Anterior cingulate cortex (tissue), 58 donors: ENCODE measurements around the gene AFF1.
"Not testable (repeated sequence)": the region's sequence is repeated elsewhere in the genome, so short reads cannot be mapped to it uniquely, and the experiment has no call there.

Experiments
- DNase-seq, 58 donors: peaks; one replicate each; lab custom pipeline; 2025; lab: John Stamatoyannopoulos, UW

Gene AFF1

GRCh38 chr4:87030755-87031441 is 96.1 kb downstream of the AFF1 start:
- DNase-seq, result peak in 5 of 58 donors; percentile 19 to 35 (median 26)

- peak in 1 of 58 donors; percentile 29 for DNase-seq
Measured at GRCh38 chr4:87031920-87032319, 97.1 kb downstream of the AFF1 start.

GRCh38 chr4:87032884-87033533 is 98.2 kb downstream of the AFF1 start:
- peak in 1 of 58 donors; percentile 59 for DNase-seq

GRCh38 chr4:87033902-87034301 is 99.1 kb downstream of the AFF1 start:
- DNase-seq, result no peak

- no peak for DNase-seq
Measured at GRCh38 chr4:87034527-87034926, 99.7 kb downstream of the AFF1 start.

GRCh38 chr4:87035881-87036509 is 101.2 kb downstream of the AFF1 start:
- DNase-seq, result peak in 1 of 58 donors; percentile 27

GRCh38 chr4:87036713-87037112 is 101.9 kb downstream of the AFF1 start:
- DNase-seq, result no peak

- DNase-seq, result not testable (repeated sequence)
Measured at GRCh38 chr4:87037171-87037570, 102.4 kb downstream of the AFF1 start.

- DNase-seq, result no peak
Measured at GRCh38 chr4:87037671-87038334, 103.0 kb downstream of the AFF1 start.

- DNase-seq, result peak in 52 of 58 donors; percentile 11 to 87 (median 62)
Measured at GRCh38 chr4:87038837-87039615, 104.2 kb downstream of the AFF1 start.

GRCh38 chr4:87041141-87041540 is 106.3 kb downstream of the AFF1 start:
- DNase-seq, result no peak

GRCh38 chr4:87042221-87042620 is 107.4 kb downstream of the AFF1 start:
- DNase-seq, result no peak

- no peak for DNase-seq
Measured at GRCh38 chr4:87042986-87043820, 108.4 kb downstream of the AFF1 start.

GRCh38 chr4:87044511-87045233 is 109.9 kb downstream of the AFF1 start:
- DNase-seq, result no peak

- no peak for DNase-seq
Measured at GRCh38 chr4:87045234-87045558, 110.4 kb downstream of the AFF1 start.

GRCh38 chr4:87045659-87046058 is 110.8 kb downstream of the AFF1 start:
- DNase-seq, result no peak

GRCh38 chr4:87046121-87046551 is 111.3 kb downstream of the AFF1 start:
- DNase-seq, result no peak

GRCh38 chr4:87047281-87047798 is 112.5 kb downstream of the AFF1 start:
- DNase-seq, result no peak

GRCh38 chr4:87049508-87049907 is 114.7 kb downstream of the AFF1 start:
- DNase-seq, result peak in 25 of 58 donors; percentile 9 to 58 (median 29)
